ENCODE measurements around the gene CAMSAP2.
A peak's percentile ranks its signal among the peaks of the same experiment; 100 is the strongest.

DNA sequence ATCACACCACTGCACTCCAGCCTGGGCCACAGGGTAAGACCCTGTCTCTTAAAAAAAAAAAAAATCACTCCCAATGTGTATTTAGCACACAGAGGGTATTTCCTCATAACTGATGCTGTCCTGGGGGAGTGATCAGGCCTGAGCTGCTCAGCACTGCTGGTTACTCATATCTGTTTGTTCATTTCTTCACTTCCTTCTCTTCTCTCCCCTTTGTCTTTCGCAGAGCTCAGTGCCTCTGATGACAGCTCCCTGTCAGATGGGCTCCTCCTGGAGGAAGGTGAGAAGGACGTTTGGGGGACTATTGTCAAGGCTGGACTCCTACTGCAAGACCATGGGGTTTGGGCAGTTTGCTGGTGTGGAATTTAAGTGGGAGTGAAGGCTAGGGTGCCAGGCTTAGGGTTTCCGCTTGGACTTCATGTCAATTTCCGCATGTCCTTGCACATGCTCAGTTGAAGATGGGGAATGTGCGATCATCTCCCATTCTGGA is 169.0 kb downstream of the CAMSAP2 start:
- no peak for TF ChIP-seq PAX5 (IDR thresholded peaks at IDR 0.05; ENCODE audit: borderline replicate concordance, low read depth, low read length)
- no peak for TF ChIP-seq KDM1A (IDR thresholded peaks at IDR 0.05; ENCODE audit: borderline replicate concordance)
- TF ChIP-seq ZNF274 (IDR thresholded peaks at IDR 0.05; ENCODE audit: insufficient read depth, insufficient read length), result no peak
- TF ChIP-seq, protein P1, sequence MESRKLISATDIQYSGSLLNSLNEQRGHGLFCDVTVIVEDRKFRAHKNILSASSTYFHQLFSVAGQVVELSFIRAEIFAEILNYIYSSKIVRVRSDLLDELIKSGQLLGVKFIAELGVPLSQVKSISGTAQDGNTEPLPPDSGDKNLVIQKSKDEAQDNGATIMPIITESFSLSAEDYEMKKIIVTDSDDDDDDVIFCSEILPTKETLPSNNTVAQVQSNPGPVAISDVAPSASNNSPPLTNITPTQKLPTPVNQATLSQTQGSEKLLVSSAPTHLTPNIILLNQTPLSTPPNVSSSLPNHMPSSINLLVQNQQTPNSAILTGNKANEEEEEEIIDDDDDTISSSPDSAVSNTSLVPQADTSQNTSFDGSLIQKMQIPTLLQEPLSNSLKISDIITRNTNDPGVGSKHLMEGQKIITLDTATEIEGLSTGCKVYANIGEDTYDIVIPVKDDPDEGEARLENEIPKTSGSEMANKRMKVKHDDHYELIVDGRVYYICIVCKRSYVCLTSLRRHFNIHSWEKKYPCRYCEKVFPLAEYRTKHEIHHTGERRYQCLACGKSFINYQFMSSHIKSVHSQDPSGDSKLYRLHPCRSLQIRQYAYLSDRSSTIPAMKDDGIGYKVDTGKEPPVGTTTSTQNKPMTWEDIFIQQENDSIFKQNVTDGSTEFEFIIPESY (IDR thresholded peaks at IDR 0.05), result no peak
- TF ChIP-seq, protein P2, sequence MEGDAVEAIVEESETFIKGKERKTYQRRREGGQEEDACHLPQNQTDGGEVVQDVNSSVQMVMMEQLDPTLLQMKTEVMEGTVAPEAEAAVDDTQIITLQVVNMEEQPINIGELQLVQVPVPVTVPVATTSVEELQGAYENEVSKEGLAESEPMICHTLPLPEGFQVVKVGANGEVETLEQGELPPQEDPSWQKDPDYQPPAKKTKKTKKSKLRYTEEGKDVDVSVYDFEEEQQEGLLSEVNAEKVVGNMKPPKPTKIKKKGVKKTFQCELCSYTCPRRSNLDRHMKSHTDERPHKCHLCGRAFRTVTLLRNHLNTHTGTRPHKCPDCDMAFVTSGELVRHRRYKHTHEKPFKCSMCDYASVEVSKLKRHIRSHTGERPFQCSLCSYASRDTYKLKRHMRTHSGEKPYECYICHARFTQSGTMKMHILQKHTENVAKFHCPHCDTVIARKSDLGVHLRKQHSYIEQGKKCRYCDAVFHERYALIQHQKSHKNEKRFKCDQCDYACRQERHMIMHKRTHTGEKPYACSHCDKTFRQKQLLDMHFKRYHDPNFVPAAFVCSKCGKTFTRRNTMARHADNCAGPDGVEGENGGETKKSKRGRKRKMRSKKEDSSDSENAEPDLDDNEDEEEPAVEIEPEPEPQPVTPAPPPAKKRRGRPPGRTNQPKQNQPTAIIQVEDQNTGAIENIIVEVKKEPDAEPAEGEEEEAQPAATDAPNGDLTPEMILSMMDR (IDR thresholded peaks at IDR 0.05 in 2 of 3, conservative IDR thresholded peaks at IDR 0.05 in 1 of 3; ENCODE audit: control insufficient read depth in 2 of 3, extremely low read depth in 1 of 3, insufficient read depth in 1 of 3, low read depth in 3 of 3, low read length in 3 of 3), result peak in 1 of 3 experiments; percentile 26; a peak in 1 of 6 replicates
- no peak for TF ChIP-seq YBX1 (IDR thresholded peaks at IDR 0.05)
- TF ChIP-seq POLR2A (IDR thresholded peaks at IDR 0.05; ENCODE audit: low read depth, low read length), result no peak

Measured in GM12878 (cell line).